Skeletal muscle tissue (tissue), 4 donors: ENCODE measurements around the gene MEDAG. TPM values are rescaled to one million over a fixed set of nuclear protein-coding genes. Genes with fewer than 3 reads are reported as not detected.

ENCODE experiments used
- H3K27ac ChIP-seq: one replicate; pipeline ENCODE4 v1.7.0; 2013; ENCODE audit warnings: mild to moderate bottlenecking, low read depth, low read length, inconsistent platforms
- H3K27me3 ChIP-seq, 3 donors: one replicate each; pipeline ENCODE4 v1.7.0; 2013; ENCODE audit warnings: low read length in 3 of 3; ENCODE audit not compliant: control insufficient read depth in 3 of 3, insufficient read depth in 3 of 3
- H3K36me3 ChIP-seq, 3 donors: one replicate each; pipeline ENCODE4 v1.7.0; 2013; ENCODE audit warnings: low read length in 3 of 3; ENCODE audit not compliant: control insufficient read depth in 3 of 3, insufficient read depth in 3 of 3
- H3K4me1 ChIP-seq, 3 donors: one replicate each; pipeline ENCODE4 v1.7.0; 2013; ENCODE audit warnings: low read length in 3 of 3, mild to moderate bottlenecking in 3 of 3; ENCODE audit not compliant: control insufficient read depth in 3 of 3, insufficient read depth in 3 of 3
- H3K4me3 ChIP-seq, 3 donors: one replicate each; pipeline ENCODE4 v1.7.0; 2013; ENCODE audit warnings: low read length in 3 of 3
- H3K9ac ChIP-seq, 3 donors: one replicate each; pipeline ENCODE4 v1.7.0; 2013; ENCODE audit warnings: low read length in 3 of 3, mild to moderate bottlenecking in 3 of 3, moderate library complexity in 2 of 3, low read depth in 1 of 3
- H3K9me3 ChIP-seq, 3 donors: one replicate each; pipeline ENCODE4 v1.7.0; 2013; ENCODE audit warnings: low read length in 3 of 3; ENCODE audit not compliant: control insufficient read depth in 3 of 3
- total RNA-seq: library from RNA; depleted of rRNA; stranded (reverse); fragments of >200 nt; gene quantifications from one replicate; pipeline ENCODE4 v1.2.3, GENCODE V29; 2014
- donor health status: Osteomylitis.

Gene MEDAG
- total RNA-seq, 1 donor from 2014 or later = 11.5 TPM

GRCh38 chr13:30932481-30933353, 26.6 kb downstream of the MEDAG start, which contains the start of gene TEX26:
Gene TEX26, plus strand, starts transcription at chr13:30932656. Its CDS starts 60 bp downstream, at chr13:30932716.
- Histone ChIP-seq H3K4me3 (peak within 1 kb of the TSS in 1 of 3 donors; percentile 10), H3K9me3 (no peaks in the 10 kb centered on the region), H3K4me1 (peaks cover 0 to 10% (median 3%) of the 10 kb centered on the region in 3 donors), H3K36me3 (no peaks in the 10 kb centered on the region), H3K9ac (peak within 1 kb of the TSS in 2 of 3 donors; percentile 12 to 33), H3K27me3 (peaks cover 0 to 18% (median 8%) of the 10 kb centered on the region in 3 donors), H3K27ac (no peak within 1 kb of the TSS)

- Histone ChIP-seq H3K9me3 (peaks cover 0 to 5% (median 0%) of the 10 kb centered on the region in 3 donors), H3K9ac (no peak overlapping the region), H3K27me3 (peaks cover 0 to 18% (median 8%) of the 10 kb centered on the region in 3 donors), H3K4me1 (peaks cover 0 to 10% (median 3%) of the 10 kb centered on the region in 3 donors), H3K36me3 (no peaks in the 10 kb centered on the region), H3K4me3 (peak overlapping the region in 1 of 3 donors; percentile 10), H3K27ac (no peak overlapping the region)
These were observed 27.2 kb downstream of the MEDAG start for GRCh38 chr13:30933354-30933670.

- peaks cover 0 to 6% (median 0%) of the 10 kb centered on the region in 3 donors for H3K9me3 ChIP-seq
- H3K36me3 ChIP-seq = no peaks in the 10 kb centered on the region
- no peak overlapping the region for H3K9ac ChIP-seq
- no peak overlapping the region for H3K4me3 ChIP-seq
- no peak overlapping the region for H3K27ac ChIP-seq
- peaks cover 0 to 8% (median 3%) of the 10 kb centered on the region in 3 donors for H3K4me1 ChIP-seq
- peaks cover 0 to 18% (median 8%) of the 10 kb centered on the region in 3 donors for H3K27me3 ChIP-seq
These were observed 28.3 kb downstream of the MEDAG start for GRCh38 chr13:30934381-30934780.

- Histone ChIP-seq H3K9ac (no peak overlapping the region), H3K27me3 (peaks cover 0 to 19% (median 8%) of the 10 kb centered on the region in 3 donors), H3K36me3 (no peaks in the 10 kb centered on the region), H3K9me3 (peaks cover 0 to 6% (median 0%) of the 10 kb centered on the region in 3 donors), H3K4me1 (peaks cover 0 to 8% (median 3%) of the 10 kb centered on the region in 3 donors), H3K4me3 (no peak overlapping the region), H3K27ac (no peak overlapping the region)
These were observed 28.7 kb downstream of the MEDAG start for GRCh38 chr13:30934803-30935202.

GRCh38 chr13:30936971-30937370, 30.9 kb downstream of the MEDAG start:
- Histone ChIP-seq H3K36me3 (no peaks in the 10 kb centered on the region), H3K27ac (no peak overlapping the region), H3K9me3 (peaks cover 0 to 6% (median 0%) of the 10 kb centered on the region in 3 donors), H3K4me1 (peaks cover 0 to 8% (median 3%) of the 10 kb centered on the region in 3 donors), H3K4me3 (no peak overlapping the region), H3K27me3 (peaks cover 0 to 21% (median 8%) of the 10 kb centered on the region in 3 donors), H3K9ac (no peak overlapping the region)

GRCh38 chr13:30943881-30944280, 37.8 kb downstream of the MEDAG start:
- H3K4me1 ChIP-seq = no peaks in the 10 kb centered on the region
- H3K9me3 ChIP-seq = no peaks in the 10 kb centered on the region
- peaks cover 0 to 3% (median 0%) of the 10 kb centered on the region in 3 donors for H3K27me3 ChIP-seq
- H3K36me3 ChIP-seq = no peaks in the 10 kb centered on the region
- no peak overlapping the region for H3K9ac ChIP-seq
- H3K4me3 ChIP-seq = no peak overlapping the region
- no peak overlapping the region for H3K27ac ChIP-seq

- Histone ChIP-seq H3K27ac (no peak overlapping the region), H3K4me3 (no peak overlapping the region), H3K27me3 (no peaks in the 10 kb centered on the region)
These were observed 51.3 kb downstream of the MEDAG start for GRCh38 chr13:30957258-30957943.

GRCh38 chr13:30959678-30960077, 53.6 kb downstream of the MEDAG start:
- Histone ChIP-seq H3K9ac (no peak overlapping the region), H3K27ac (no peak overlapping the region), H3K4me3 (no peak overlapping the region), H3K36me3 (no peaks in the 10 kb centered on the region), H3K4me1 (no peaks in the 10 kb centered on the region), H3K27me3 (peaks cover 0 to 7% (median 0%) of the 10 kb centered on the region in 3 donors), H3K9me3 (peaks cover 0 to 2% (median 0%) of the 10 kb centered on the region in 3 donors)

More at GRCh38 chr13:30957258-30957943, 51.3 kb downstream of the MEDAG start:
- Histone ChIP-seq H3K36me3 (no peaks in the 10 kb centered on the region), H3K9me3 (peaks cover 0 to 2% (median 0%) of the 10 kb centered on the region in 3 donors), H3K9ac (no peak overlapping the region), H3K4me1 (no peaks in the 10 kb centered on the region)

GRCh38 chr13:30963791-30964190, 57.7 kb downstream of the MEDAG start:
- peak overlapping the region in 1 of 3 donors; percentile 30 for H3K4me3 ChIP-seq
- H3K9me3 ChIP-seq = peaks cover 0 to 2% (median 0%) of the 10 kb centered on the region in 3 donors
- peak overlapping the region in 1 of 3 donors; percentile 10 for H3K9ac ChIP-seq
- no peak overlapping the region for H3K27ac ChIP-seq
- H3K27me3 ChIP-seq = peaks cover 0 to 7% (median 0%) of the 10 kb centered on the region in 3 donors
- no peaks in the 10 kb centered on the region for H3K36me3 ChIP-seq
- no peaks in the 10 kb centered on the region for H3K4me1 ChIP-seq
